ENCODE data around the gene USP31.

DNA sequence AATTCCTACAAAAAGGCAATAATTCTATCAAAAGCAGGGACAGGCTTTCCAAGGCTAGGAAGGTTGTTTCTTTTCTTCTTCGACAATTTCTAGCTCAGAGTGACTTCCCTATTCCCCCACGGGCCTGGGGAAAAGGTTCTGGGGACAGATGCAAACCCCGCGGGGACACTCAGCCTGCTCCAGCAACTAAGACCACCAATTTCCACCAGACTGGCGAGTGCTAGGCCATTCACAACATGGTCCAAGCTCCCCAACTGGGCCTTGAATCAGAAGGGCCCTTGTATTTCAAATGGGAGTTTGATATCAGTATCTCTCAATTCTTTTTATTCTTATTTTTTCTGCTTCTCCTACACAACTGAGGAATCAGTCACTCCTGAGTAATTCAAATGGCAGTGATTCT lies 86.7 kb downstream of the USP31 start:
- TF ChIP-seq CTCF (IDR thresholded peaks at IDR 0.05) (no peak), POLR2A (IDR thresholded peaks at IDR 0.05; ENCODE audit: low read length) (no peak), SMC3 (IDR thresholded peaks at IDR 0.05) (no peak), SREBF2 (IDR thresholded peaks at IDR 0.05) (no peak), EP300 (IDR thresholded peaks at IDR 0.05) (no peak), RARB (CRISPR knock-in tag; IDR thresholded peaks at IDR 0.05) (no peak), RAD21 (conservative IDR thresholded peaks at IDR 0.05 in 1 of 2, IDR thresholded peaks at IDR 0.05 in 1 of 2) (no peak), BHLHE40 (IDR thresholded peaks at IDR 0.05; ENCODE audit: low read depth, low read length) (no peak), PBX3 (IDR thresholded peaks at IDR 0.05) (no peak), EHMT2 (IDR thresholded peaks at IDR 0.05; ENCODE audit: low read depth) (no peak), TP53 (CRISPR knock-in tag; IDR thresholded peaks at IDR 0.05) (no peak)
- TF ChIP-seq, protein P1, sequence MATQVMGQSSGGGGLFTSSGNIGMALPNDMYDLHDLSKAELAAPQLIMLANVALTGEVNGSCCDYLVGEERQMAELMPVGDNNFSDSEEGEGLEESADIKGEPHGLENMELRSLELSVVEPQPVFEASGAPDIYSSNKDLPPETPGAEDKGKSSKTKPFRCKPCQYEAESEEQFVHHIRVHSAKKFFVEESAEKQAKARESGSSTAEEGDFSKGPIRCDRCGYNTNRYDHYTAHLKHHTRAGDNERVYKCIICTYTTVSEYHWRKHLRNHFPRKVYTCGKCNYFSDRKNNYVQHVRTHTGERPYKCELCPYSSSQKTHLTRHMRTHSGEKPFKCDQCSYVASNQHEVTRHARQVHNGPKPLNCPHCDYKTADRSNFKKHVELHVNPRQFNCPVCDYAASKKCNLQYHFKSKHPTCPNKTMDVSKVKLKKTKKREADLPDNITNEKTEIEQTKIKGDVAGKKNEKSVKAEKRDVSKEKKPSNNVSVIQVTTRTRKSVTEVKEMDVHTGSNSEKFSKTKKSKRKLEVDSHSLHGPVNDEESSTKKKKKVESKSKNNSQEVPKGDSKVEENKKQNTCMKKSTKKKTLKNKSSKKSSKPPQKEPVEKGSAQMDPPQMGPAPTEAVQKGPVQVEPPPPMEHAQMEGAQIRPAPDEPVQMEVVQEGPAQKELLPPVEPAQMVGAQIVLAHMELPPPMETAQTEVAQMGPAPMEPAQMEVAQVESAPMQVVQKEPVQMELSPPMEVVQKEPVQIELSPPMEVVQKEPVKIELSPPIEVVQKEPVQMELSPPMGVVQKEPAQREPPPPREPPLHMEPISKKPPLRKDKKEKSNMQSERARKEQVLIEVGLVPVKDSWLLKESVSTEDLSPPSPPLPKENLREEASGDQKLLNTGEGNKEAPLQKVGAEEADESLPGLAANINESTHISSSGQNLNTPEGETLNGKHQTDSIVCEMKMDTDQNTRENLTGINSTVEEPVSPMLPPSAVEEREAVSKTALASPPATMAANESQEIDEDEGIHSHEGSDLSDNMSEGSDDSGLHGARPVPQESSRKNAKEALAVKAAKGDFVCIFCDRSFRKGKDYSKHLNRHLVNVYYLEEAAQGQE (IDR thresholded peaks at IDR 0.05): no peak
- TF ChIP-seq, protein P2, sequence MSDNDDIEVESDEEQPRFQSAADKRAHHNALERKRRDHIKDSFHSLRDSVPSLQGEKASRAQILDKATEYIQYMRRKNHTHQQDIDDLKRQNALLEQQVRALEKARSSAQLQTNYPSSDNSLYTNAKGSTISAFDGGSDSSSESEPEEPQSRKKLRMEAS (IDR thresholded peaks at IDR 0.05): no peak
- TF ChIP-seq, protein P3, sequence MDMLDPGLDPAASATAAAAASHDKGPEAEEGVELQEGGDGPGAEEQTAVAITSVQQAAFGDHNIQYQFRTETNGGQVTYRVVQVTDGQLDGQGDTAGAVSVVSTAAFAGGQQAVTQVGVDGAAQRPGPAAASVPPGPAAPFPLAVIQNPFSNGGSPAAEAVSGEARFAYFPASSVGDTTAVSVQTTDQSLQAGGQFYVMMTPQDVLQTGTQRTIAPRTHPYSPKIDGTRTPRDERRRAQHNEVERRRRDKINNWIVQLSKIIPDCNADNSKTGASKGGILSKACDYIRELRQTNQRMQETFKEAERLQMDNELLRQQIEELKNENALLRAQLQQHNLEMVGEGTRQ (IDR thresholded peaks at IDR 0.05): no peak

All from A549 (cell line).